Aorta (tissue), 5 donors: ENCODE measurements around the gene SVEP1. TPM values are rescaled to one million over a fixed set of nuclear protein-coding genes. Genes with fewer than 3 reads are reported as not detected.

Experiments used
- ATAC-seq: fragments of 200-7000 bp; cut with Tn5 transposase; one replicate; pipeline ENCODE4 v1.9.1; 2022; ENCODE audit warnings: moderate library complexity; ENCODE audit not compliant: low FRiP score
- DNase-seq, 2 donors: peaks; one replicate each; pipeline ENCODE4 v3.0.0-alpha.2; 2020
- H3K27ac ChIP-seq, 2 donors: one replicate each; pipeline ENCODE4 v1.5.1; 2013; ENCODE audit warnings: low read length in 2 of 2, mild to moderate bottlenecking in 2 of 2, moderate library complexity in 2 of 2, control low read depth in 1 of 2, inconsistent platforms in 1 of 2, low read depth in 1 of 2
- H3K27me3 ChIP-seq, 2 donors: one replicate each; pipeline ENCODE4 v1.6.1; 2013; ENCODE audit warnings: control low read depth in 1 of 2, low read length in 1 of 2, mild to moderate bottlenecking in 1 of 2, moderate library complexity in 1 of 2; ENCODE audit not compliant: insufficient read depth in 2 of 2, control insufficient read depth in 1 of 2
- H3K36me3 ChIP-seq, 2 donors: one replicate each; pipeline ENCODE4 v1.6.1; 2013; ENCODE audit warnings: control low read depth in 1 of 2, low read length in 1 of 2, mild to moderate bottlenecking in 1 of 2; ENCODE audit not compliant: insufficient read depth in 2 of 2, control insufficient read depth in 1 of 2
- H3K4me1 ChIP-seq, 2 donors: one replicate each; pipeline ENCODE4 v1.6.1; 2013; ENCODE audit warnings: low read length in 2 of 2, control low read depth in 1 of 2, mild to moderate bottlenecking in 1 of 2, moderate library complexity in 1 of 2; ENCODE audit not compliant: insufficient read depth in 2 of 2, control insufficient read depth in 1 of 2
- H3K4me3 ChIP-seq, 2 donors: one replicate each; pipeline ENCODE4 v1.5.1; 2013; ENCODE audit warnings: low read length in 2 of 2, control low read depth in 1 of 2, mild to moderate bottlenecking in 1 of 2
- H3K9me3 ChIP-seq: one replicate; pipeline ENCODE4 v1.6.1; 2013; ENCODE audit warnings: mild to moderate bottlenecking, low read length; ENCODE audit not compliant: control insufficient read depth
- WGBS, 2 donors: extraction: QIAGEN DNeasy Blood & Tissue Kit; methylation state at CpG; one replicate each; pipeline ENCODE4 v1.1.7; 2013; 5-methylcytosine and 5-hydroxymethylcytosine counted together
- intact Hi-C, 2 donors: fragments of 100-400 bp; cut with DNase I; formaldehyde crosslinking; loops; one replicate each; pipeline versions ENCODE4 v1.14.2 to v1.15.0; 2022
- polyA plus RNA-seq, 2 donors: library from polyadenylated mRNA; stranded (reverse); fragments of 200-250 nt; gene quantifications; one replicate each; pipeline ENCODE4 v1.2.3, GENCODE V29; 2013
- total RNA-seq, 2 donors: library from RNA; stranded (reverse); fragmentation: NEBNext Ultra II Directional; extraction: Animal tissue kit (Norgen Biotek cat#: 25700); gene quantifications; one replicate each; pipeline ENCODE4 v1.2.1, GENCODE V29; 2021
- donor health status: healthy with polysubstance abuse.
- donor health status: Bipolar disorder and iron deficiency.
- donor health status: DM: no; HTN: no; CAD: no.
- donor health status: DM: no; HTN: no; CAD: no.
- donor health status: DM: yes; HTN: yes; CAD: no.

Gene SVEP1
- total and polyA plus RNA-seq, 4 donors: 0.63 to 120 (median 38.4) TPM

GRCh38 chr9:110606179-110606790, 26.7 kb upstream of the SVEP1 start:
- no peaks in the 10 kb centered on the region for H3K27me3 ChIP-seq
- H3K9me3 ChIP-seq: peaks cover 2% of the 10 kb centered on the region
- no peak for ATAC-seq
- intact Hi-C loops: no loop called here
- WGBS, 2 donors: 72 to 78% methylated on average over 9 of the region's 9 CpGs
- no peaks in the 10 kb centered on the region for H3K4me1 ChIP-seq
- H3K27ac ChIP-seq: no peak overlapping the region
- DNase-seq: no peak
- no peak overlapping the region for H3K4me3 ChIP-seq
- no peaks in the 10 kb centered on the region for H3K36me3 ChIP-seq

- ATAC-seq (no peak), DNase-seq (no peak)
- Histone ChIP-seq H3K27ac (no peak overlapping the region), H3K4me3 (no peak overlapping the region), H3K4me1 (no peaks in the 10 kb centered on the region), H3K27me3 (no peaks in the 10 kb centered on the region), H3K36me3 (no peaks in the 10 kb centered on the region), H3K9me3 (no peaks in the 10 kb centered on the region)
- intact Hi-C loops: no loop called here
- WGBS, 2 donors: 75 to 83% methylated on average over 4 of the region's 4 CpGs
These were observed 26.0 kb upstream of the SVEP1 start for GRCh38 chr9:110605565-110605964.

- no peaks in the 10 kb centered on the region for H3K27me3 ChIP-seq
- DNase-seq (peak in 1 of 2 donors; percentile 43), ATAC-seq (no peak)
- no peaks in the 10 kb centered on the region for H3K36me3 ChIP-seq
- H3K9me3 ChIP-seq: no peaks in the 10 kb centered on the region
- intact Hi-C loops: no loop called here
- H3K4me1 ChIP-seq: no peaks in the 10 kb centered on the region
- no peak overlapping the region for H3K4me3 ChIP-seq
- 84 to 88% methylated on average over 5 of the region's 5 CpGs for WGBS, 2 donors
- no peak overlapping the region for H3K27ac ChIP-seq
These were observed 24.6 kb upstream of the SVEP1 start for GRCh38 chr9:110604171-110604601.

GRCh38 chr9:110602281-110602680, 22.7 kb upstream of the SVEP1 start:
- Histone ChIP-seq H3K27me3 (no peaks in the 10 kb centered on the region), H3K36me3 (no peaks in the 10 kb centered on the region), H3K9me3 (no peaks in the 10 kb centered on the region), H3K4me3 (no peak overlapping the region), H3K27ac (no peak overlapping the region), H3K4me1 (no peaks in the 10 kb centered on the region)
- DNase-seq (no peak), ATAC-seq (no peak)
- WGBS, 2 donors: 38 to 47% methylated on average over 2 of the region's 2 CpGs
- intact Hi-C loops: no loop called here

- H3K4me1 ChIP-seq: no peaks in the 10 kb centered on the region
- ATAC-seq (no peak), DNase-seq (no peak)
- H3K27ac ChIP-seq: no peak overlapping the region
- H3K9me3 ChIP-seq: no peaks in the 10 kb centered on the region
- WGBS, 2 donors: 67 to 80% methylated on average over 4 of the region's 4 CpGs
- no peak overlapping the region for H3K4me3 ChIP-seq
- no peaks in the 10 kb centered on the region for H3K27me3 ChIP-seq
- intact Hi-C loops: no loop called here
- H3K36me3 ChIP-seq: no peaks in the 10 kb centered on the region
These were observed 21.6 kb upstream of the SVEP1 start for GRCh38 chr9:110601098-110601497.

- Histone ChIP-seq H3K9me3 (no peaks in the 10 kb centered on the region), H3K4me3 (no peak overlapping the region), H3K27ac (no peak overlapping the region), H3K36me3 (no peaks in the 10 kb centered on the region), H3K27me3 (no peaks in the 10 kb centered on the region), H3K4me1 (no peaks in the 10 kb centered on the region)
- intact Hi-C loops: no loop called here
- WGBS, 2 donors: 78% methylated on average over 10 of the region's 10 CpGs
- ATAC-seq (no peak), DNase-seq (peak in 1 of 2 donors; percentile 44)
These were observed 19.9 kb upstream of the SVEP1 start for GRCh38 chr9:110599468-110599867.

- no peaks in the 10 kb centered on the region for H3K36me3 ChIP-seq
- intact Hi-C loops: no loop called here
- H3K4me3 ChIP-seq: no peak overlapping the region
- no peak overlapping the region for H3K27ac ChIP-seq
- DNase-seq (no peak), ATAC-seq (no peak)
- H3K27me3 ChIP-seq: no peaks in the 10 kb centered on the region
- no peaks in the 10 kb centered on the region for H3K4me1 ChIP-seq
- 77 to 82% methylated on average over 5 of the region's 5 CpGs for WGBS, 2 donors
- H3K9me3 ChIP-seq: peaks cover 2% of the 10 kb centered on the region
These were observed 12.7 kb upstream of the SVEP1 start for GRCh38 chr9:110592044-110592830.

GRCh38 chr9:110591526-110591925, 12.0 kb upstream of the SVEP1 start:
- no peak for ATAC-seq

GRCh38 chr9:110590816-110591215, 11.3 kb upstream of the SVEP1 start:
- Histone ChIP-seq H3K27ac (no peak overlapping the region), H3K9me3 (peaks cover 2% of the 10 kb centered on the region), H3K36me3 (no peaks in the 10 kb centered on the region), H3K4me3 (no peak overlapping the region), H3K4me1 (no peaks in the 10 kb centered on the region), H3K27me3 (no peaks in the 10 kb centered on the region)
- intact Hi-C loops: no loop called here
- ATAC-seq: no peak
- DNase-seq: no peak
- 24 to 59% methylated on average over 1 of the region's 1 CpG for WGBS, 2 donors

More at GRCh38 chr9:110591526-110591925, 12.0 kb upstream of the SVEP1 start:
- Histone ChIP-seq H3K9me3 (peaks cover 2% of the 10 kb centered on the region), H3K4me1 (no peaks in the 10 kb centered on the region), H3K27ac (no peak overlapping the region), H3K4me3 (no peak overlapping the region), H3K27me3 (no peaks in the 10 kb centered on the region), H3K36me3 (no peaks in the 10 kb centered on the region)
- WGBS, 2 donors: 11 to 12% methylated on average over 1 of the region's 1 CpG
- no peak for DNase-seq
- intact Hi-C loops: no loop called here
